SK-N-SH (cell line): ENCODE results near the gene TCHH. TPM values are rescaled to one million over a fixed set of nuclear protein-coding genes. Genes with fewer than 3 reads are reported as not detected.
"Not testable (repeated sequence)": the region's sequence is repeated elsewhere in the genome, so short reads cannot be mapped to it uniquely, and the experiment has no call there.

ENCODE experiments used
- CTCF ChIA-PET: fragments of 300-600, 350-600 bp; formaldehyde crosslinking; extraction: SDS; loops from one replicate; lab custom pipeline; 2021; lab: Yijun Ruan, JAX
- POLR2A ChIA-PET: fragments of 350-600 bp; sonication (Branson Sonifier 250); formaldehyde crosslinking; extraction: SDS; loops from one replicate; lab custom pipeline; 2020; ENCODE audit warnings: antibody characterized with exemption, inconsistent platforms; lab: Yijun Ruan, JAX
- DNase-seq: peaks from one replicate; pipeline ENCODE4 v3.0.0; 2012
- H2AFZ ChIP-seq: fragments of 200-600 bp; sonication (generic); 2 replicates; pipeline ENCODE4 v1.8.1; 2016; ENCODE audit warnings: antibody characterized with exemption, mild to moderate bottlenecking, low read depth
- H3F3A ChIP-seq: fragments of 200-600 bp; sonication (generic); replicated peaks from 2 replicates; pipeline ENCODE3; 2016; ENCODE audit warnings: antibody characterized with exemption, mild to moderate bottlenecking; ENCODE audit not compliant: insufficient read depth
- H3K27ac ChIP-seq, 2 experiments: fragments of 200-500 bp in 1 of 2; fragments of 200-600 bp in 1 of 2; sonication (Bioruptor generic) in 1 of 2; sonication (generic), shearing (Covaris generic) in 1 of 2; 2 replicates each; pipeline versions ENCODE4 v1.5.1 to v1.6.1; 2014 to 2016; ENCODE audit warnings: low read depth in 2 of 2, inconsistent platforms in 1 of 2, low read length in 1 of 2, mild to moderate bottlenecking in 1 of 2, mixed read lengths in 1 of 2
- H3K27me3 ChIP-seq: fragments of 200-600 bp; sonication (generic), shearing (Covaris generic); 2 replicates; pipeline ENCODE4 v1.6.1; 2016; ENCODE audit warnings: mixed run types; ENCODE audit not compliant: insufficient read depth
- H3K36me3 ChIP-seq, 2 experiments: fragments of 200-500 bp in 1 of 2; fragments of 200-600 bp in 1 of 2; sonication (Bioruptor generic) in 1 of 2; sonication (generic) in 1 of 2; replicated peaks in 1 of 2; 2 replicates each; pipeline versions ENCODE3 to v1.5.1; 2014 to 2016; ENCODE audit warnings: low read length in 1 of 2, mild to moderate bottlenecking in 1 of 2; ENCODE audit not compliant: insufficient read depth in 2 of 2, control insufficient read depth in 1 of 2
- H3K4me1 ChIP-seq, 2 experiments: fragments of 200-500 bp in 1 of 2; fragments of 200-600 bp in 1 of 2; sonication (Bioruptor generic) in 1 of 2; sonication (generic), shearing (Covaris generic) in 1 of 2; 2 replicates each; pipeline versions ENCODE4 v1.5.1 to v1.6.1; 2014 to 2016; ENCODE audit warnings: low read depth in 1 of 2, low read length in 1 of 2, mixed run types in 1 of 2; ENCODE audit not compliant: insufficient read depth in 2 of 2, control insufficient read depth in 1 of 2
- H3K4me2 ChIP-seq: fragments of 200-600 bp; sonication (generic), shearing (Covaris generic); 2 replicates; pipeline ENCODE4 v1.6.1; 2017; ENCODE audit warnings: mixed run types
- H3K4me3 ChIP-seq, 2 experiments: fragments of 200-500 bp in 1 of 2; fragments of 200-600 bp in 1 of 2; sonication (Bioruptor generic) in 1 of 2; sonication (generic), shearing (Covaris generic) in 1 of 2; 2 replicates each; pipeline versions ENCODE4 v1.5.1 to v1.8.1; 2014 to 2016; ENCODE audit warnings: low read depth in 2 of 2, inconsistent platforms in 1 of 2, low read length in 1 of 2, mild to moderate bottlenecking in 1 of 2, mixed read lengths in 1 of 2, moderate library complexity in 1 of 2
- H3K79me2 ChIP-seq: fragments of 200-600 bp; sonication (generic); 2 replicates; pipeline ENCODE4 v1.8.1; 2017; ENCODE audit warnings: mild to moderate bottlenecking; ENCODE audit not compliant: insufficient read depth
- H3K9ac ChIP-seq: fragments of 200-600 bp; sonication (generic); 2 replicates; pipeline ENCODE4 v1.6.1; 2017; ENCODE audit warnings: mixed run types
- H3K9me2 ChIP-seq: fragments of 200-600 bp; sonication (generic); 2 replicates; pipeline ENCODE4 v1.6.1; 2017; ENCODE audit warnings: mixed run types
- H3K9me3 ChIP-seq: fragments of 200-600 bp; sonication (generic); 2 replicates; pipeline ENCODE4 v1.6.1; 2017; ENCODE audit warnings: mixed run types, mild to moderate bottlenecking, moderate library complexity
- H4K20me1 ChIP-seq: fragments of 200-600 bp; sonication (generic); 2 replicates; pipeline ENCODE4 v1.6.1; 2017; ENCODE audit warnings: mild to moderate bottlenecking, mixed run types; ENCODE audit not compliant: insufficient read depth
- FOXJ3 ChIP-seq: sonication (generic); formaldehyde crosslinking; IDR thresholded peaks from 2 replicates; pipeline ENCODE4 v1.5.1; 2020; ENCODE audit warnings: mild to moderate bottlenecking, missing genetic modification reagents
- GATA2 ChIP-seq: sonication (generic); formaldehyde crosslinking; IDR thresholded peaks from 2 replicates; pipeline ENCODE4 v1.5.0; 2020; ENCODE audit warnings: mild to moderate bottlenecking, missing genetic modification reagents
- MEF2A ChIP-seq: IDR thresholded peaks from 2 replicates; pipeline ENCODE4 v1.4.0; 2012; ENCODE audit warnings: low read depth, borderline replicate concordance
- NFIC ChIP-seq: IDR thresholded peaks from 2 replicates; pipeline ENCODE4 v1.4.0; 2012; ENCODE audit warnings: borderline replicate concordance
- POLR2AphosphoS5 ChIP-seq: IDR thresholded peaks from 2 replicates; pipeline ENCODE4 v1.6.1; 2012; ENCODE audit warnings: low read depth, low read length
- RFX5 ChIP-seq: IDR thresholded peaks from 2 replicates; pipeline ENCODE4 v1.6.1; 2012; ENCODE audit warnings: mild to moderate bottlenecking, improper control_type of control experiment, low read length
- WGBS: methylation state at CpG from one replicate; pipeline ENCODE4 v1.1.6; 2017; ENCODE audit warnings: low lambda C conversion rate; 5-methylcytosine and 5-hydroxymethylcytosine counted together
- polyA plus RNA-seq, 3 experiments: library from polyadenylated mRNA; depleted of rRNA; stranded (reverse); fragments of >200 nt; gene quantifications; 2 replicates each; pipeline ENCODE4 v1.2.3, GENCODE V29; 2012
- TF ChIP-seq, protein P1 (sequence below): IDR thresholded peaks from 2 replicates; pipeline ENCODE4 v1.6.1; 2012; ENCODE audit warnings: mild to moderate bottlenecking, low read depth, low read length, moderate library complexity
- TF ChIP-seq, protein P2 (sequence below): fragments of 200-600 bp; sonication (generic); IDR thresholded peaks from 2 replicates; pipeline ENCODE4 v1.6.1; 2017; ENCODE audit warnings: antibody characterized with exemption, mild to moderate bottlenecking, moderate library complexity
- TF ChIP-seq, protein P3 (sequence below): IDR thresholded peaks from 2 replicates; pipeline ENCODE4 v1.4.0; 2012; ENCODE audit warnings: low read depth, borderline replicate concordance
- TF ChIP-seq, protein P4 (sequence below): IDR thresholded peaks from 2 replicates; pipeline ENCODE4; 2012

TCHH gene
- polyA plus RNA-seq, 1 of the 3 experiments (the other 2 are of a cell fraction), result not detected

DNA sequence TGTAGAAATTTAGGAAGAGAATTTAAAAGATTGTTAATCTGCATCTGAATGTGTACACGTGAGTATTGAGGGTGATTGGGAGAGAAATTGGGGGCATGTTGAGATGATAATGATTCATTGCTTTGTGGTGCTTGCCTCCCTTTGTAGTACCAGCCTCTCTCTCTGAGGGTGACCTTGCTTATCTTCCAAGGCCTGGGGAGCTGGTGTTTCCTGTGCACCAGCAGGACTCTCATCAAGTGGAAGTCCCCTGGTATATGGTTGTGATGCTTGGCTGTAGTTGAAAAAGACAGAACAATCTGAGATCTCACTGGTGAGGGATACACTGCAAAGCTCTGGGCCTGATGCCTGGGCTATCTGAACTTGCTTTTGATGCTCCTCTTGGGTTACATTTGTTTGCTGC, 30.4 kb downstream of the TCHH start (continued):
- TF ChIP-seq, protein P1, sequence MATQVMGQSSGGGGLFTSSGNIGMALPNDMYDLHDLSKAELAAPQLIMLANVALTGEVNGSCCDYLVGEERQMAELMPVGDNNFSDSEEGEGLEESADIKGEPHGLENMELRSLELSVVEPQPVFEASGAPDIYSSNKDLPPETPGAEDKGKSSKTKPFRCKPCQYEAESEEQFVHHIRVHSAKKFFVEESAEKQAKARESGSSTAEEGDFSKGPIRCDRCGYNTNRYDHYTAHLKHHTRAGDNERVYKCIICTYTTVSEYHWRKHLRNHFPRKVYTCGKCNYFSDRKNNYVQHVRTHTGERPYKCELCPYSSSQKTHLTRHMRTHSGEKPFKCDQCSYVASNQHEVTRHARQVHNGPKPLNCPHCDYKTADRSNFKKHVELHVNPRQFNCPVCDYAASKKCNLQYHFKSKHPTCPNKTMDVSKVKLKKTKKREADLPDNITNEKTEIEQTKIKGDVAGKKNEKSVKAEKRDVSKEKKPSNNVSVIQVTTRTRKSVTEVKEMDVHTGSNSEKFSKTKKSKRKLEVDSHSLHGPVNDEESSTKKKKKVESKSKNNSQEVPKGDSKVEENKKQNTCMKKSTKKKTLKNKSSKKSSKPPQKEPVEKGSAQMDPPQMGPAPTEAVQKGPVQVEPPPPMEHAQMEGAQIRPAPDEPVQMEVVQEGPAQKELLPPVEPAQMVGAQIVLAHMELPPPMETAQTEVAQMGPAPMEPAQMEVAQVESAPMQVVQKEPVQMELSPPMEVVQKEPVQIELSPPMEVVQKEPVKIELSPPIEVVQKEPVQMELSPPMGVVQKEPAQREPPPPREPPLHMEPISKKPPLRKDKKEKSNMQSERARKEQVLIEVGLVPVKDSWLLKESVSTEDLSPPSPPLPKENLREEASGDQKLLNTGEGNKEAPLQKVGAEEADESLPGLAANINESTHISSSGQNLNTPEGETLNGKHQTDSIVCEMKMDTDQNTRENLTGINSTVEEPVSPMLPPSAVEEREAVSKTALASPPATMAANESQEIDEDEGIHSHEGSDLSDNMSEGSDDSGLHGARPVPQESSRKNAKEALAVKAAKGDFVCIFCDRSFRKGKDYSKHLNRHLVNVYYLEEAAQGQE, result no peak
- TF ChIP-seq, protein P2, sequence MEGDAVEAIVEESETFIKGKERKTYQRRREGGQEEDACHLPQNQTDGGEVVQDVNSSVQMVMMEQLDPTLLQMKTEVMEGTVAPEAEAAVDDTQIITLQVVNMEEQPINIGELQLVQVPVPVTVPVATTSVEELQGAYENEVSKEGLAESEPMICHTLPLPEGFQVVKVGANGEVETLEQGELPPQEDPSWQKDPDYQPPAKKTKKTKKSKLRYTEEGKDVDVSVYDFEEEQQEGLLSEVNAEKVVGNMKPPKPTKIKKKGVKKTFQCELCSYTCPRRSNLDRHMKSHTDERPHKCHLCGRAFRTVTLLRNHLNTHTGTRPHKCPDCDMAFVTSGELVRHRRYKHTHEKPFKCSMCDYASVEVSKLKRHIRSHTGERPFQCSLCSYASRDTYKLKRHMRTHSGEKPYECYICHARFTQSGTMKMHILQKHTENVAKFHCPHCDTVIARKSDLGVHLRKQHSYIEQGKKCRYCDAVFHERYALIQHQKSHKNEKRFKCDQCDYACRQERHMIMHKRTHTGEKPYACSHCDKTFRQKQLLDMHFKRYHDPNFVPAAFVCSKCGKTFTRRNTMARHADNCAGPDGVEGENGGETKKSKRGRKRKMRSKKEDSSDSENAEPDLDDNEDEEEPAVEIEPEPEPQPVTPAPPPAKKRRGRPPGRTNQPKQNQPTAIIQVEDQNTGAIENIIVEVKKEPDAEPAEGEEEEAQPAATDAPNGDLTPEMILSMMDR, result no peak
- TF ChIP-seq FOXJ3 (CRISPR knock-in tag) (no peak), MEF2A (no peak), GATA2 (CRISPR knock-in tag) (no peak), POLR2AphosphoS5 (no peak), RFX5 (no peak), NFIC (no peak)
- TF ChIP-seq, protein P3, sequence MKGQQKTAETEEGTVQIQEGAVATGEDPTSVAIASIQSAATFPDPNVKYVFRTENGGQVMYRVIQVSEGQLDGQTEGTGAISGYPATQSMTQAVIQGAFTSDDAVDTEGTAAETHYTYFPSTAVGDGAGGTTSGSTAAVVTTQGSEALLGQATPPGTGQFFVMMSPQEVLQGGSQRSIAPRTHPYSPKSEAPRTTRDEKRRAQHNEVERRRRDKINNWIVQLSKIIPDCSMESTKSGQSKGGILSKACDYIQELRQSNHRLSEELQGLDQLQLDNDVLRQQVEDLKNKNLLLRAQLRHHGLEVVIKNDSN, result no peak
- TF ChIP-seq, protein P4, sequence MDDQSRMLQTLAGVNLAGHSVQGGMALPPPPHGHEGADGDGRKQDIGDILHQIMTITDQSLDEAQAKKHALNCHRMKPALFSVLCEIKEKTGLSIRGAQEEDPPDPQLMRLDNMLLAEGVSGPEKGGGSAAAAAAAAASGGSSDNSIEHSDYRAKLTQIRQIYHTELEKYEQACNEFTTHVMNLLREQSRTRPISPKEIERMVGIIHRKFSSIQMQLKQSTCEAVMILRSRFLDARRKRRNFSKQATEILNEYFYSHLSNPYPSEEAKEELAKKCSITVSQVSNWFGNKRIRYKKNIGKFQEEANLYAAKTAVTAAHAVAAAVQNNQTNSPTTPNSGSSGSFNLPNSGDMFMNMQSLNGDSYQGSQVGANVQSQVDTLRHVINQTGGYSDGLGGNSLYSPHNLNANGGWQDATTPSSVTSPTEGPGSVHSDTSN, result no peak

DNA sequence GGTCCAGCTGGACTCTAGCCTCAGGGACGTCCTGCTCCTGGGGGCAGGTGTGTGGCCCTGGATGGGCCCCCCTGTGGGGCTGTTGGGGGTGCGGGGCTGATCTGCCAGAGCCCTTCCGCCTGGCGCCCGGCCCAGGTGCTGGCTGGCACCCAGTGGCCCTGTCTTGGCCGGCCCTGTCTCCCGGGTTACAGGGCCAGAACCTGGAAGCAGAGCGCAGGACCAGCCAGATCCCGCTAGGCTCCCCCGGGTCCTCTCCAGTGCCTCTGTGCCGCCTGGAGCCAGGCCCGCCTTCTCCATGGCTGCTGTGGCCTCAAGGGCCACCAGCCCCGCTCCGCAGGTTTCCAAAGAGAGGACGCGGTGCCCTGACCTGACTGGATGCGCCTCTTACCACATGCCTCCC, 34.2 kb downstream of the TCHH start:
- H3K9ac ChIP-seq, DNase-seq, H3K79me2 ChIP-seq, H3K36me3 ChIP-seq, H3K4me2 ChIP-seq, H3K4me3 ChIP-seq, H3F3A ChIP-seq, H3K9me2 ChIP-seq, H4K20me1 ChIP-seq, H3K9me3 ChIP-seq, CTCF ChIA-PET, H3K27ac ChIP-seq, H2AFZ ChIP-seq, POLR2A ChIA-PET, H3K4me1 ChIP-seq: not testable (repeated sequence)
- WGBS, result 33% methylated on average over 3 of the region's 17 CpGs
- peaks cover 37% of the 10 kb centered on the region for H3K27me3 ChIP-seq

DNA sequence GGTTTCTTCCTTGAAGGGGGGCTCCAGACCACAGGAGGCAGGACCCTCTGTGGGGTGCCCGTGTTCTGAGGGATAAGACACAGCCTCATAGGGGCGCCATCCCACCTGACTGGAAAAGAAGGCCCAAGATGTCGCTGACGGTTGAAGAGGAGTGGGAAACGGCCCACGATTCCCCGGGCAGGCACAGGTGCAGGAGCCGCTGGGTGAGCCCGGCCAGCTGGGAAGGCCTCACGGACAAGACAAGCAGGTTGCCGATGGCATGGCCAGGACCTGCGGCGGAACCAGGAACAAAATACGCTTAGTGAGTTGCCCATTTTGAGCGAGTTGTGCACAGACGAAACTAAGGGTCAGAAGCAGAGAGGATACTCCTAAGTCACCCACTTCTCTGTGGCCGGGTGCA, 34.8 kb downstream of the TCHH start:
- H3K9ac ChIP-seq, H3K9me2 ChIP-seq, H3K36me3 ChIP-seq, H3K9me3 ChIP-seq, H3K79me2 ChIP-seq, H3K4me1 ChIP-seq, H3K4me2 ChIP-seq, POLR2A ChIA-PET, DNase-seq, H3K27ac ChIP-seq, H4K20me1 ChIP-seq, CTCF ChIA-PET, H3K4me3 ChIP-seq, H2AFZ ChIP-seq, H3F3A ChIP-seq: not testable (repeated sequence)
- 10% methylated on average over 16 of the region's 17 CpGs for WGBS
- peaks cover 37% of the 10 kb centered on the region for H3K27me3 ChIP-seq
